ENCODE data around the gene MS4A2. TPM values are rescaled to one million over a fixed set of nuclear protein-coding genes. Genes with fewer than 3 reads are reported as not detected.

Gene MS4A2
- total RNA-seq, 1 experiment from 2014 or later: not detected

- Mint-ChIP-seq H3K4me1 (no peaks in the 10 kb centered on the region), H3K27ac (no peak overlapping the region), H3K4me3 (no peak overlapping the region), H3K27me3 (ENCODE audit: low read depth) (no peaks in the 10 kb centered on the region), H3K9me3 (peaks cover 0 to 3% of the 10 kb centered on the region in 2 experiments; a peak in 1 of 5 replicates), H3K36me3 (ENCODE audit: insufficient read depth in 1 of 3, low read depth in 3 of 3) (peaks cover 0 to 3% (median 0%) of the 10 kb centered on the region in 3 experiments; a peak in 1 of 7 replicates)
- Histone ChIP-seq H3K23ac (ENCODE audit: insufficient read length, low read depth, low read length) (no peak overlapping the region), H3K14ac (ENCODE audit: insufficient read depth, low read length) (no peak overlapping the region), H3K18ac (ENCODE audit: insufficient read length, low read depth, low read length) (no peak overlapping the region), H3K4me2 (ENCODE audit: insufficient read depth, insufficient read length, low read length) (no peak overlapping the region), H2BK20ac (ENCODE audit: low read depth, low read length, poor library complexity, severe bottlenecking) (no peak overlapping the region), H2BK12ac (ENCODE audit: insufficient read length, low read depth, low read length) (no peak overlapping the region), H3T11ph (ENCODE audit: low read length) (no peak overlapping the region), H3K9ac (ENCODE audit: extremely low read depth, insufficient read length, low read length) (no peak overlapping the region), H3K56ac (ENCODE audit: insufficient read length, low read depth, low read length) (no peak overlapping the region), H4K8ac (replicated peaks; ENCODE audit: insufficient read length, low read depth, low read length) (no peak overlapping the region), H2BK15ac (ENCODE audit: low read depth, low read length) (no peak overlapping the region), H3K4ac (ENCODE audit: low read depth, low read length) (no peak overlapping the region), H4K91ac (ENCODE audit: insufficient read length, low read depth, low read length) (no peak overlapping the region), H2BK120ac (ENCODE audit: low read depth, low read length, poor library complexity, severe bottlenecking) (no peak overlapping the region), H3K79me2 (ENCODE audit: insufficient read depth, low read length) (no peaks in the 10 kb centered on the region), H3K79me1 (ENCODE audit: insufficient read depth, low read depth, low read length, poor library complexity, severe bottlenecking) (no peaks in the 10 kb centered on the region), H2BK5ac (ENCODE audit: insufficient read length, low read length) (no peak overlapping the region), H2AFZ (ENCODE audit: low read length) (no peak overlapping the region), H4K5ac (ENCODE audit: insufficient read length, low read depth, low read length) (no peak overlapping the region), H3K23me2 (ENCODE audit: insufficient read length, low read depth, low read length, poor library complexity, severe bottlenecking) (no peaks in the 10 kb centered on the region), H4K20me1 (ENCODE audit: control insufficient read depth, insufficient read depth, insufficient read length) (no peaks in the 10 kb centered on the region), H3K4me1 (ENCODE audit: insufficient read depth, low read length) (no peaks in the 10 kb centered on the region), H3K27ac (ENCODE audit: insufficient read length, low read depth, low read length) (no peak overlapping the region), H3K9me3 (ENCODE audit: control insufficient read depth, low read depth, low read length) (no peaks in the 10 kb centered on the region), H2AK5ac (ENCODE audit: insufficient read length, low read length) (no peak overlapping the region), H3K27me3 (ENCODE audit: insufficient read depth, low read length) (no peaks in the 10 kb centered on the region; the same call in 1 of the 2 replicates)
- WGBS (ENCODE audit: extremely low coverage, insufficient read length, low lambda C conversion rate): no CpG with 5 or more reads among the region's 1 CpG
- TF ChIP-seq, protein P1, sequence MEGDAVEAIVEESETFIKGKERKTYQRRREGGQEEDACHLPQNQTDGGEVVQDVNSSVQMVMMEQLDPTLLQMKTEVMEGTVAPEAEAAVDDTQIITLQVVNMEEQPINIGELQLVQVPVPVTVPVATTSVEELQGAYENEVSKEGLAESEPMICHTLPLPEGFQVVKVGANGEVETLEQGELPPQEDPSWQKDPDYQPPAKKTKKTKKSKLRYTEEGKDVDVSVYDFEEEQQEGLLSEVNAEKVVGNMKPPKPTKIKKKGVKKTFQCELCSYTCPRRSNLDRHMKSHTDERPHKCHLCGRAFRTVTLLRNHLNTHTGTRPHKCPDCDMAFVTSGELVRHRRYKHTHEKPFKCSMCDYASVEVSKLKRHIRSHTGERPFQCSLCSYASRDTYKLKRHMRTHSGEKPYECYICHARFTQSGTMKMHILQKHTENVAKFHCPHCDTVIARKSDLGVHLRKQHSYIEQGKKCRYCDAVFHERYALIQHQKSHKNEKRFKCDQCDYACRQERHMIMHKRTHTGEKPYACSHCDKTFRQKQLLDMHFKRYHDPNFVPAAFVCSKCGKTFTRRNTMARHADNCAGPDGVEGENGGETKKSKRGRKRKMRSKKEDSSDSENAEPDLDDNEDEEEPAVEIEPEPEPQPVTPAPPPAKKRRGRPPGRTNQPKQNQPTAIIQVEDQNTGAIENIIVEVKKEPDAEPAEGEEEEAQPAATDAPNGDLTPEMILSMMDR (conservative IDR thresholded peaks at IDR 0.05): no peak
- DNase-seq: no peak
These were observed 24.4 kb upstream of the MS4A2 start for GRCh38 chr11:60064111-60064510.
